NT2/D1 (cell line): ENCODE results near the gene OPCML.

Source experiments
- SUZ12 ChIP-seq: IDR thresholded peaks from 2 replicates; pipeline ENCODE4 v1.6.1; 2011; ENCODE audit not compliant: insufficient read length, insufficient read depth; ENCODE audit errors: extremely low read depth
- YY1 ChIP-seq: IDR thresholded peaks from 2 replicates; pipeline ENCODE4 v1.6.1; 2011; ENCODE audit not compliant: insufficient read length, insufficient read depth
- ZNF274 ChIP-seq: IDR thresholded peaks from 2 replicates; pipeline ENCODE4 v1.6.1; 2011; ENCODE audit warnings: mild to moderate bottlenecking, low read depth, low read length

GRCh38 chr11:133305208-133305956, 226.9 kb downstream of the OPCML start:
- no peak for TF ChIP-seq YY1
- no peak for TF ChIP-seq SUZ12
- no peak for TF ChIP-seq ZNF274
